CD4-positive, CD25-positive, alpha-beta regulatory T cell (primary cell): ENCODE measurements around the gene L3MBTL4. TPM values are rescaled to one million over a fixed set of nuclear protein-coding genes. Genes with fewer than 3 reads are reported as not detected.

Experiments used
- ATAC-seq, 2 donors: fragments of 150-1000 bp; cut with Tn5 transposase; one replicate each; pipeline ENCODE4 v1.10.0; 2021; ENCODE audit warnings: low read depth in 2 of 2, moderate number of reproducible peaks in 2 of 2, moderate library complexity in 1 of 2
- DNase-seq, 3 donors: peaks; one replicate each; pipeline versions ENCODE4 v3.0.0 to v3.0.0-alpha.2; 2012 to 2022; ENCODE audit warnings: mixed read lengths in 1 of 3
- H3K27ac ChIP-seq: one replicate; pipeline ENCODE4 v1.7.0; 2013; ENCODE audit warnings: mild to moderate bottlenecking, low read length; ENCODE audit not compliant: insufficient read depth, poor library complexity, severe bottlenecking
- H3K27me3 ChIP-seq: one replicate; pipeline ENCODE4 v1.7.0; 2013; ENCODE audit warnings: low read length; ENCODE audit not compliant: control insufficient read depth, insufficient read depth
- H3K36me3 ChIP-seq: one replicate; pipeline ENCODE4 v1.7.0; 2013; ENCODE audit warnings: mild to moderate bottlenecking, low read length, moderate library complexity; ENCODE audit not compliant: control insufficient read depth, insufficient read depth
- H3K4me1 ChIP-seq: 2 replicates; pipeline ENCODE4 v1.7.0; 2013; ENCODE audit warnings: mild to moderate bottlenecking, low read length; ENCODE audit not compliant: insufficient read depth, control insufficient read depth, poor library complexity, severe bottlenecking
- H3K4me3 ChIP-seq: one replicate; pipeline ENCODE4 v1.7.0; 2013; ENCODE audit warnings: low read depth, mild to moderate bottlenecking, low read length, moderate library complexity
- H3K9me3 ChIP-seq, 2 experiments: 1 replicate in 1 of 2; 2 replicates in 1 of 2; pipeline ENCODE4 v1.7.0; 2013; ENCODE audit warnings: low read length in 2 of 2, mild to moderate bottlenecking in 1 of 2, moderate library complexity in 1 of 2; ENCODE audit not compliant: control insufficient read depth in 2 of 2
- H3K27ac Mint-ChIP-seq, 3 donors: one replicate each; pipeline ENCODE4 v1.8.0; 2020 to 2022; ENCODE audit warnings: mild to moderate bottlenecking in 3 of 3, mixed read lengths in 3 of 3, moderate library complexity in 2 of 3
- H3K27me3 Mint-ChIP-seq: one replicate; pipeline ENCODE4 v1.8.0; 2022; ENCODE audit warnings: mild to moderate bottlenecking, mixed read lengths
- H3K36me3 Mint-ChIP-seq: one replicate; pipeline ENCODE4 v1.8.0; 2020; ENCODE audit warnings: mixed read lengths
- H3K4me1 Mint-ChIP-seq, 4 donors: one replicate each; pipeline ENCODE4 v1.8.0; 2020 to 2022; ENCODE audit warnings: mixed read lengths in 4 of 4, mild to moderate bottlenecking in 1 of 4
- H3K4me3 Mint-ChIP-seq, 4 donors: one replicate each; pipeline ENCODE4 v1.8.0; 2020 to 2022; ENCODE audit warnings: mild to moderate bottlenecking in 4 of 4, mixed read lengths in 4 of 4, moderate library complexity in 3 of 4
- H3K9me3 Mint-ChIP-seq, 7 donors: one replicate each; pipeline ENCODE4 v1.8.0; 2020 to 2022; ENCODE audit warnings: mixed read lengths in 7 of 7, mild to moderate bottlenecking in 3 of 7, moderate library complexity in 2 of 7
- polyA plus RNA-seq, 4 donors: library from polyadenylated mRNA; unstranded; fragments of 300-500 nt; fragmentation: Illumina TruSeq; gene quantifications; one replicate each; pipeline ENCODE4 v1.2.3, GENCODE V29; 2021
- total RNA-seq: library from RNA; stranded (reverse); gene quantifications from one replicate; pipeline ENCODE4 v1.2.3, GENCODE V29; 2022

L3MBTL4 gene
- total and polyA plus RNA-seq, 5 donors from 2014 or later, result 2.1 TPM; not detected in 4

DNA sequence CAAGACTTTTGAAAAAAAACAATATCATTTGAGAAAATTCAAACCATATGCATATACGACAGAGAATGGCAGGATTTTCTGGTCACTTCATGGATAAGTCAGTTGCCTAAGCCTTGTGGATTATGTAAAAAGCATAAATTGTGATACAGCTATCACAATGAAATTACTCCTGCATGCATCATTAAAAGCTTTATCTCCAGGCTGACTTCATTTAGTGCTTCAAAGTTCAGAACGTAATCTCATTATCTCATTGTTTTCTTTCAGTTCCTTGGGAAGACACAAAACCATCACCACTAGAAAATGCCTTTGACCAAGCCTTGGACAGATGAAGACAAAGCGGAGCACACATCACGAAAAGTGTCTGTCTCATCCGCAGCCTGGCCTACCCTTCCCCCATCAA, 57.0 kb downstream of the L3MBTL4 start:
- Histone ChIP-seq H3K4me3 (no peak overlapping the region), H3K27me3 (no peaks in the 10 kb centered on the region), H3K9me3 (no peaks in the 10 kb centered on the region), H3K36me3 (no peaks in the 10 kb centered on the region), H3K27ac (no peak overlapping the region), H3K4me1 (no peaks in the 10 kb centered on the region)
- H3K9me3 Mint-ChIP-seq, result peaks cover 0 to 8% (median 0%) of the 10 kb centered on the region in 7 donors
- H3K4me3 Mint-ChIP-seq, result no peak overlapping the region
- H3K4me1 Mint-ChIP-seq, result no peaks in the 10 kb centered on the region
- H3K36me3 Mint-ChIP-seq, result no peaks in the 10 kb centered on the region
- ATAC-seq (no peak), DNase-seq (no peak)
- no peaks in the 10 kb centered on the region for H3K27me3 Mint-ChIP-seq
- H3K27ac Mint-ChIP-seq, result no peak overlapping the region

- H3K9me3 Mint-ChIP-seq, result peaks cover 0 to 12% (median 0%) of the 10 kb centered on the region in 7 donors
- no peak overlapping the region for H3K4me3 ChIP-seq
- H3K4me1 Mint-ChIP-seq, result no peaks in the 10 kb centered on the region
- H3K36me3 Mint-ChIP-seq, result no peaks in the 10 kb centered on the region
- no peaks in the 10 kb centered on the region for H3K4me1 ChIP-seq
- peak overlapping the region in 1 of 3 donors; percentile 38 for H3K27ac Mint-ChIP-seq
- DNase-seq (no peak), ATAC-seq (no peak)
- H3K4me3 Mint-ChIP-seq, result no peak overlapping the region
- H3K27me3 Mint-ChIP-seq, result no peaks in the 10 kb centered on the region
- H3K27me3 ChIP-seq, result no peaks in the 10 kb centered on the region
- no peaks in the 10 kb centered on the region for H3K9me3 ChIP-seq
- H3K27ac ChIP-seq, result no peak overlapping the region
- H3K36me3 ChIP-seq, result no peaks in the 10 kb centered on the region
Measured at GRCh38 chr18:6355789-6356589, 58.7 kb downstream of the L3MBTL4 start.

DNA sequence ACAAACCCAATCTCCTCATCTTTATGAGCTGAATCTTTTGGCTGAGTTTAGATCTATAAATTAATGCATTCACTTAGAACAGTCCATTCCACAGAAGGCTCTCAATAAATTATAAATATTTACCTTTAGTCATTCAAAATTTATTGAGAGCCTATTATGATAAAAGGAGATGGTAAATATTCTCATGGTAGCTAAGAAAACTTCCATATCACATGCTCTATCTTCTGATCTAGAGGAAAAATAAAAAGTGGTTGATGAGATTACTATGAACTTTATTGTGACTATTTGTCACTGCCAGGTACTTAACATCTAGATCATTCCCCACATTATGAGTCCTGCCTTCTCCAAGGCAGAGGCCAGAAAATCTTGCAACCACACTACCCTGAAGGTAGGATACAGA, 62.4 kb downstream of the L3MBTL4 start:
- Mint-ChIP-seq H3K9me3 (peaks cover 2 to 14% (median 4%) of the 10 kb centered on the region in 7 donors), H3K27ac (no peak overlapping the region), H3K36me3 (no peaks in the 10 kb centered on the region), H3K4me3 (no peak overlapping the region), H3K27me3 (no peaks in the 10 kb centered on the region), H3K4me1 (no peaks in the 10 kb centered on the region)
- Histone ChIP-seq H3K27me3 (no peaks in the 10 kb centered on the region), H3K4me3 (no peak overlapping the region), H3K4me1 (no peaks in the 10 kb centered on the region), H3K36me3 (no peaks in the 10 kb centered on the region), H3K9me3 (no peaks in the 10 kb centered on the region), H3K27ac (no peak overlapping the region)
- ATAC-seq (no peak), DNase-seq (no peak)

GRCh38 chr18:6342990-6343389, 71.7 kb downstream of the L3MBTL4 start:
- Histone ChIP-seq H3K36me3 (no peaks in the 10 kb centered on the region), H3K4me1 (no peaks in the 10 kb centered on the region), H3K27me3 (no peaks in the 10 kb centered on the region), H3K9me3 (peaks cover 0 to 11% of the 10 kb centered on the region in 2 experiments), H3K27ac (no peak overlapping the region), H3K4me3 (no peak overlapping the region)
- Mint-ChIP-seq H3K27ac (peak overlapping the region in 1 of 3 donors; percentile 3), H3K27me3 (no peaks in the 10 kb centered on the region), H3K9me3 (peaks cover 3 to 30% (median 14%) of the 10 kb centered on the region in 7 donors), H3K4me3 (no peak overlapping the region), H3K4me1 (no peaks in the 10 kb centered on the region), H3K36me3 (no peaks in the 10 kb centered on the region)
- DNase-seq (no peak), ATAC-seq (no peak)

- Histone ChIP-seq H3K4me1 (no peaks in the 10 kb centered on the region), H3K9me3 (peaks cover 0 to 11% of the 10 kb centered on the region in 2 experiments), H3K36me3 (no peaks in the 10 kb centered on the region), H3K27ac (no peak overlapping the region), H3K4me3 (no peak overlapping the region), H3K27me3 (no peaks in the 10 kb centered on the region)
- Mint-ChIP-seq H3K27me3 (no peaks in the 10 kb centered on the region), H3K36me3 (no peaks in the 10 kb centered on the region), H3K27ac (no peak overlapping the region), H3K4me3 (no peak overlapping the region), H3K9me3 (peaks cover 3 to 30% (median 9%) of the 10 kb centered on the region in 7 donors), H3K4me1 (no peaks in the 10 kb centered on the region)
- ATAC-seq (no peak), DNase-seq (no peak)
Measured at GRCh38 chr18:6341709-6342108, 73.0 kb downstream of the L3MBTL4 start.

- H3K9me3 Mint-ChIP-seq, result peaks cover 3 to 30% (median 9%) of the 10 kb centered on the region in 7 donors
- no peak for ATAC-seq
- no peaks in the 10 kb centered on the region for H3K36me3 ChIP-seq
- no peak overlapping the region for H3K4me3 ChIP-seq
- H3K9me3 ChIP-seq, result peaks cover 0 to 15% of the 10 kb centered on the region in 2 experiments
- H3K27ac ChIP-seq, result no peak overlapping the region
- no peaks in the 10 kb centered on the region for H3K27me3 Mint-ChIP-seq
- H3K27me3 ChIP-seq, result no peaks in the 10 kb centered on the region
- no peak overlapping the region for H3K4me3 Mint-ChIP-seq
- H3K27ac Mint-ChIP-seq, result no peak overlapping the region
- no peaks in the 10 kb centered on the region for H3K4me1 Mint-ChIP-seq
- DNase-seq, result no peak
- H3K36me3 Mint-ChIP-seq, result no peaks in the 10 kb centered on the region
- no peaks in the 10 kb centered on the region for H3K4me1 ChIP-seq
Measured at GRCh38 chr18:6341303-6341702, 73.4 kb downstream of the L3MBTL4 start.

DNA sequence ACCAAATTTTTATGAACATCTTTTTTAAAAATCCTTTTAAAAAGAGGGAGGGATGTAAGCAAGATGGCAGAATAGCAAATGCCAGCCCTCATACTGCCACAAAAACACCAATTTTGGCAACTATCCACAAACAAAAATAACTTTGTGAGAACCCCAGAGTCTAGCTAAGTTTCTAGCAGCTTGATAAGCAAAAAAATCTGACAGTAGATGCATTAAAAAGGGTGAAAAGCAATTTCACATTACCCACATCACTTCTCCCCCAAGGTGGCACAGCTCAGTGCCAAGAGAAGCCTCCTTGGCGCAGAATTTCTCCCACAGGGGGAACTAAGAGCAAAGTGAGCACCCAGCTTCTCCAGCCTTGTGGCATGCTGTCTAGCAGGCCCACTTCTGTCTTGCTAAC, 74.6 kb downstream of the L3MBTL4 start:
- Mint-ChIP-seq H3K27ac (no peak overlapping the region), H3K27me3 (no peaks in the 10 kb centered on the region), H3K4me1 (no peaks in the 10 kb centered on the region), H3K4me3 (no peak overlapping the region), H3K36me3 (no peaks in the 10 kb centered on the region), H3K9me3 (peaks cover 3 to 35% (median 11%) of the 10 kb centered on the region in 7 donors)
- no peak for ATAC-seq
- no peak for DNase-seq
- Histone ChIP-seq H3K36me3 (no peaks in the 10 kb centered on the region), H3K4me3 (no peak overlapping the region), H3K27ac (no peak overlapping the region), H3K27me3 (no peaks in the 10 kb centered on the region), H3K9me3 (peaks cover 0 to 15% of the 10 kb centered on the region in 2 experiments), H3K4me1 (no peaks in the 10 kb centered on the region)

DNA sequence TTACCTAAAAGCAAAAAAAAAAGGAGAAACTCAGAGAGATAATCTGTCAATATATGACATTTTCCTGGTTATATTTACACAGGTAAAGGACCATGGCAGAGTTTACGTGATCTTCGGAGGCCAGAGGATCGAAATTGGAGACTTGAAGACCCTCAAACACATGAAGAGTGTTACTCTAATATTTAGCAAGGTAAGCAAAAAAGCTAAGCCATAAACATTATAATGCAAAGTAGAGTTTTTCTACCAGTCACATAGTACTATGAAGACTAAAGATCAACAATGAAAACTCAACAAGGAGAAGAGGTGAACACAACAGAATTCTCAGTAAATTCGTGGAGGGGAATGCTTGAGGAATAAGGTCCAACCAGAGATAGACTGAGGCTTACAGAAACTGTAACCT, 78.5 kb downstream of the L3MBTL4 start:
- Histone ChIP-seq H3K27me3 (no peaks in the 10 kb centered on the region), H3K4me1 (no peaks in the 10 kb centered on the region), H3K9me3 (peaks cover 0 to 15% of the 10 kb centered on the region in 2 experiments), H3K4me3 (no peak overlapping the region), H3K27ac (no peak overlapping the region), H3K36me3 (no peaks in the 10 kb centered on the region)
- Mint-ChIP-seq H3K4me3 (no peak overlapping the region), H3K36me3 (no peaks in the 10 kb centered on the region), H3K27me3 (no peaks in the 10 kb centered on the region), H3K4me1 (no peaks in the 10 kb centered on the region), H3K9me3 (peaks cover 0 to 24% (median 12%) of the 10 kb centered on the region in 7 donors), H3K27ac (no peak overlapping the region)
- ATAC-seq (no peak), DNase-seq (no peak)
